GM21423 (cell line): Measurements from ENCODE around the gene FTSJ3.
"Not testable (repeated sequence)": the region's sequence is repeated elsewhere in the genome, so short reads cannot be mapped to it uniquely, and the experiment has no call there.

ENCODE experiments used
- ATAC-seq: cut with Tn5 transposase; IDR thresholded peaks from one replicate; pipeline ENCODE4 v1.9.1; 2021; ENCODE audit warnings: mild to moderate bottlenecking, moderate library complexity; ENCODE audit not compliant: unreplicated experiment

Gene FTSJ3

DNA sequence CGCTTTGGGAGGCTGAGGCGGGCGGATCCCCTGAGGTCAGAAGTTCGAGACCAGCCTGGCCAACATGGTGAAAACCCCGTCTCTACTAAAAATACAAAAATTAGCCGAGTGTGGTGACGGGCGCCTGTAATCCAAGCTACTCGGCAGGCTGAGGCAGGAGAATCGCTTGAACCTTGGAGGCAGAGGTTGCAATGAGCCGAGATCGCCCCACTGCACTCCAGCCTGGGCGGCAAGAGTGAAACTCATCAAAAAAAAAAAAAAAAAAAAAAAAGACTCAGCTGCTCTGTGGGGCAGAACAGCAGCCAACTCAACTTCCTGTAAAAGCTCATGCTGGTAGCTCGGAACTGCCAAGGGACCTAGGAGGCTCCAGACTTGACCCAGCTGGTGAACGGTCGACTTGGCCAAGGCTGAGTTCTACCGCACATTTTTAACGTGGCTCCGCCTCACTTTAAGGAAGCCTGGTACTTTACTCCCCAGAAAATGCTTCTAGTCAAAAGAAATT lies 16.0 kb upstream of the FTSJ3 start:
- not testable (repeated sequence) for ATAC-seq

DNA sequence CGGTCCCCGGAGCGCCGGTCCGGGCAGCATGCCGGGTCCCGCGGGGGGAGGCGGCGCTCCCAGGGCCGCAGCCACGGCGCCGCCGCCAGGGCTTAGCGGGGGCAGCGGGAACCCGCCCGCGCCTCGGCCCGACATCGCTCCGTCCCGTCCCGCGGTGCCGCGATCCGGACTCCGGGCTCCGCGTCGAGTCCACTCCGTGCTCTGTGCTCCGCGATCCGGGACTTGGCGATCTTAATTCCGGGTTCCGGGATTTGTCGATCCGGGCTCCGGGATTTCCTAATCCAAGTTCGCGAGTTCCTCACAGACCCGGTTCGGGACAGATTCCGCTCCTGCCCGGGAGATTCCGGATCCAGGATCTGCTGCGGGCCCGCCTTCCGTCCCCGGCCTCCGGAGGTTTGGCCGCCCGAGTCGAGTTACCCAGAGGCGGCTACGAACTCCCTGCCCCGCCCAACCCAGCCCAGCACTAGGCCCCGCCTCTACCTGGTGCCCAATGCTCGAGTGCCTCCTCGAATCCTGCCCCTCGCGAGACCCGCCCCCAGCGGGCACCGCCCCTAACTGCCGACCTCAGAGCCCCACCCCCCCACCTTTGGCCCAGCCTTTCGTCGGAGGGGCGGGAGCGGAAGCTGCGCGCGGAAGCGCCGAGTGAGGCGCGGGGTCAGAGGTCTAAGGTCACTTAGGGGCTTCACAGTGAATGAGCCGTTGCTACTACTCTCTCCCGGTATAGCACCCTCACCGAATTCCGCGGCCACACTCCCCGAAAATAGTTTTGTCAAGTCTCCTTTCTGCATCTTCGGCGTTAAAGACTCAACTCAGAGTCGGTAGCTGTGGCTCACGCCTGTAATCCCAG lies 15.3 kb upstream of the FTSJ3 start, which contains the start of gene SMARCD2:
Gene SMARCD2, minus strand, starts transcription at position 146 of the 847 bp plus-strand sequence. Its CDS starts 11 bp downstream, at position 135.
- peak; percentile 66 for ATAC-seq

DNA sequence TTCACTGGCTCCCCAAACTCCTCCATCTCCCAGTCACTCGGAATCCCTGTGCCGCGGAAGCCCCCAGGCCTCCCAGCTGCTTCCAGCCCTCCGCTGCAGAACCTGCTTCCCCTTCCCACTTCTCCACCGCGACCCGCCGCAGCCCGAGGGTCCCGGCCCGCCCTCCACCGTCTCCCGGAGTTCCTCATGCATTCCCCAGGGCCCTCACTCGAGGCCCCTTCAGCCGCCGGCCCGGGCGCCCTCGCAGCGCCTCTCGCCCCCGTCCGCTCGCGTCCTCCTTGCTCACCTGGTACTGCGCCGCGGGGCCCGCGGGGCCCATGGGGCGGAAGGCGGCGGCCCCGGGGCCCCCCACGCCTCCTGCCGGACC lies 14.7 kb upstream of the FTSJ3 start:
- ATAC-seq, result no peak

DNA sequence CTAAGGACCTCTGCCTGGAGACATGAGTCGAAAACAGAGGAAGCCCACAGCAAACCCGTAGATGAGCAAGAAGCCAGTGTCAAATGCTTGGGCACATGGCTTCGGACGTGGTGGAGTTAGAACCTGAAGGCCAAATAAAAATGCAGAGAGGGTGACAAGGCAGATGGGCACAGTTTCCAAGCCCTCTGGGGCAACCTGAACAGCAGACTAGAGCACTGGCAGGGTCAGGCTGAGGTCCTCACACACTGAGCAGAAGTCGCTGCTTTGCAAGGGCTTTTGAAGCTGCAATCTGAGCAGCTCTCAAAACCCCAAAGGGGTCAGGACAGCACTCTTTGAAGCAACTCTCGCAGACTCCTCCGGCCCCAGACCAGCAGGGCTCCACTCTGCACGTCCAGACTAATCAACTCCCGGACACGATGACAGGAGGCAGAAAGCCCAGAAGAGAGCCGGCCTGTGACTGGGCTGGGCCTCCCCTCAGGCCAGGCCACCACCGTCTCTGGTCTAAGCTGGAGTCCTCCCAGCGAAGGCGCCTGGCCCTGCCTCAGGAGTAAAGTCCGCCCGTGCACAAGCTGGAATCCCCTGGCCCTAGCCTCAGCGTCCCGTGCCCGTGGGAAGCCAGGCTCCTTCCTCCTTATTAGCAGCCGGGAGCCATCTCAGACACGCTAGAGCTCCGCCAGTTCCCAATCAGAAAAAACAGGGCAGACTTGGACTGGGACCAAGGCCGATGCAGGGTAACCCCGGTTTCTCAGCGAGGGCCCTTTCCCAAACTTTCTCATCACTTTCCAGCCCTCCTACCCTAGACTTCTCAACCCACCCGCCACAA lies 14.1 kb upstream of the FTSJ3 start:
- no peak for ATAC-seq

DNA sequence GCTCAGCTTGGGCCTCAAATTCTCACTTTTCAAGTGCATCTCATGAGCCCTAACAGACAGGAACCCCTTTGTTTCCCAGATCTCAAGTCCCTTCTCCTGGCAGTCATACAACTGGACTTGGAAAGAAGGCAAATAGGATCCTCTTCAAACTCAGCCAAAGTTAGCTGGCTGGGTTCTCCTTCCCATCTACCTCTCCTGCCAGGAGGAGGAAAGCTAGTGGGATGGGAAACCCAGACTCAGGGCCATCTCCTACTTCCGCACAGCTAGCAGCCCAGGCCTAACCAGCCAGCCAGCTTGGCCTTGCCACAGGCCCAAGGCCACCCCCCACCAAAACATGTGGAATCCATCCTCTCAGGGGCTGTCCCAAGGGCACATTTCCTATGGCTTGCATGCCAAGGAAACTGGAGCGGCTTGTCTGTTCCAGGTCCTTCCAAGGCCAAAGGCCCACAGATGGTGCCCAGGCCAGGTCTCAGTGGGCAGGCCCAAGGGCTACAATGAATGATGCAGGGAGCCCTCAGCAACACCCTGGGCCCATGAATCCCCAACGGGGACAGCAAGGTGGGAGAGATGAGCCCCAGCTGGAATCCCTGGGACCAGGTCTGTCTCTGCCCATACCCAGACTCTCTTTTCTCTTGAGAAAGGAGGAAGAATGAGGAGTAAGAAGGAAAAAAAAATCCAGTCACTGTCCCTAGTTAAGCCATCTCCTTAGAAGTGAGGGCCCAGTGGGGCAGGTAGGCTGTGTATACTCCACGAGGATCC lies 13.3 kb upstream of the FTSJ3 start:
- no peak for ATAC-seq

DNA sequence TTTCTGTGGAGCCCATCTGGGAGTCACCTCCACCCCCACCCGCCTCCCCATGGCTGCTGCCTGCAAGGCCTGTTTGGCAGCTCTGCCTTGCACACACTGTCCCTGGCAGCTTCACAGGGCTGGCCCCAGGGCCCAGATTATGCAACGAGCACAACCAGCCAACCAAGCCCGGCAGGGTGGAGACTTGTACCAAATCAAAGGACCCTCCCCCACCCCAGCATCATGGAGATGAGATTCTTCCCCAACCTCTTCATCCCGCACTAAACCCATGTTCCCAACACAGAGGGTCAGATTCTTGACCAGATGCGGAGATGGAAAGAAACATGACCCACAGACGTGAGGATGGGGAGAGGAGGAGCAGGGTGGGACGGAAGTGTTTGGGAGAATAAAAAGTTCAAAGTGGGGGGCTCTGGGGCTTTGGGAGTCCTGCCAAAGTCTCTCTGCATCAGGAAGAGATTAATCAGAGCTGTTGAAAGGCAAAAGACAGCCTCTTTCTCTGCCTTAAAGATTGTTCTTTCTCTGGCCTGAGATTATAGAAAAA lies 11.2 kb upstream of the FTSJ3 start:
- no peak for ATAC-seq

DNA sequence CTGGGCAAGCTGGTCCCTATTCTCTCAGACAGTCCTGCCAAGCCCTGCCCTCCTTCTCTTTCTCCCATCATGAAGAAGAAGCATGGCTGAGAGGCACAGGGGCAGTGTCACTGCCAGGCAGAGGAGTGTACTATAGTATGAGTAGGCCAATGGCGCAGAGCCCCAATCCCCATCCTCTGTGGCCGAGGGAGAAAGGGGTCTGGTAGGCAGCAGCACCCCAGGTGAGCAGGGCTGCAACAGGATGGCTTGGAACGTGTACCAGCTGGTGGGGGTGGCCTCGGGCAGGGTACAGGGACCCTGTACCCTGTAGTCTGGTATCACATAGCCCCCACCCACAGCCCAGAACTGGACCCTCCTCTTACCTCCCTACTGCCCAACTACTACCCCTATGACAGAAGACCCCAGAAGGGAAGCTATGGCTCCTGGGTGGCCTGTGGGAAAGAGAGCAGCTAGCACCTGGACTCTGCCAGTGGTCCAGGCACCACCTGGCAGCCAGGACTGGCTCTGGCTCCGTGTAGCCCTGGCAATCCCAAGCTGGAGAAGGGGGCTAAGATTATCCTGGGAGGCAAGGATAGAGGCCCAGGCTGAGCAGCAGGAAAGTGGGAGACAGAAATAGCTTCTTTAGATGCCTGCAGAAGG lies 10.6 kb upstream of the FTSJ3 start:
- no peak for ATAC-seq

DNA sequence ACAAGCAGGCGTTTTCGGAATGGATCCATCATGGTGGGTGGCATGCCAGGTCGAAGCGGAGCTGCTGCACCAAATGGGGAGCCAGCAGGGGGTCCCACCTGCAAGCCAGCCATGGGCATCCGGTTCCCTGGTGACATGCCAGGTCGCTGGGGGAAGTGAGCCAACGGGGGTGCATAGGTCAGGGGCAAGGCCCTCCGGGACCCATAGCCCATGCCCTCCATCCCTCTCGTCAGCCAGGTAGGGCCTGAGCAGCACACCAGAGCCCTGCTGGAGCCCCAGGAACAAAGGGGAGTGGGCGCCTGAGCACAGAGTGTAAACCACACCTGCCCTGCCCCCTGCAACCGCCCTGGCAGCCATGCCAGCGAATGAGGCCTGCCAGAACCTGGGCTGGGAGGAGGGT lies 10.0 kb upstream of the FTSJ3 start:
- no peak for ATAC-seq

DNA sequence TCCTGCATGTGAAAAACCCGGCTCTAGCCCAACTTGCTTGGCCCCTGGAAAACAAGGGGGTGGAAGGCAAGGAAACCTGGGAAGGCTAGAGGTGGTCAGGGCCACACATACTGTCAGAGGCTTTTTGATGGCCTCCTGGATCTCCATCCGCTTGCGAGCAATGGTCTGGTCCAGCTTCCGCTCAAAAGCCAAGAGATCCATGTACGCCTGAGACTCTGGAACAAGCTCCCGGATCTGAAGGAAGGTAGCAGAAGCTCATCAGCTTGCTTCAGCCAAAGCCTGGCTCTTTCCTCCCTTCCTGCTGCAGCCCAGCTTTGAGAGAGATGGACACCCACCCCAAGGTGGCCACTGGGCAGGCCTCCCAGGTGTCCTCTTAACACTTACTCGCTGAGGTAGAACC lies 9.3 kb upstream of the FTSJ3 start:
- no peak for ATAC-seq

DNA sequence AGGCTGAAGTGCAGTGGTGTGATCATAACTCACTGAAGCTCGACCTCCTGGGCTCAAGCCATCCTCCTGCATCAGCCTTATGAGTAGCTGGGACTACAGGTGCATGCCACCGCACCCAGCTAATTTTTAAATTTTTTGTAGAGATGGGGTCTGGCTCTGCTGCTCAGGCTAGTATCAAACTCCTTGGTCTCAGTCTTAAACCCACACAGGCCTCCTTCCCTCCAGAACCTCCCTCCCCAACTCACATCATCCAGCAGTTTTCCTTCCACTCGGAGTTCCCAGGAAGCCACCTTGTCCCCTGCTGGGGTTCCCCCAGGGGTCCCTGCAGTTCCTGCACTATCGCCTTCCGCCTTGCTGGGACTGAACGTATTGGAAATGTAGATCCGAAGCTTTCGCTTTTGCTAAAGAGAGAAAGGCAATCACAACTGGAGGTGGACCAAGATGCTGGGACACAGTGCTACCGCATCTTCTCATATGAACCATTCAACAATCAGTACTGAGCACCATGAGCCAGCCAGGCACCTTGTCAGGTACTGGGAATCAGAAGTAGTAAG lies 7.8 kb upstream of the FTSJ3 start:
- ATAC-seq, result no peak

DNA sequence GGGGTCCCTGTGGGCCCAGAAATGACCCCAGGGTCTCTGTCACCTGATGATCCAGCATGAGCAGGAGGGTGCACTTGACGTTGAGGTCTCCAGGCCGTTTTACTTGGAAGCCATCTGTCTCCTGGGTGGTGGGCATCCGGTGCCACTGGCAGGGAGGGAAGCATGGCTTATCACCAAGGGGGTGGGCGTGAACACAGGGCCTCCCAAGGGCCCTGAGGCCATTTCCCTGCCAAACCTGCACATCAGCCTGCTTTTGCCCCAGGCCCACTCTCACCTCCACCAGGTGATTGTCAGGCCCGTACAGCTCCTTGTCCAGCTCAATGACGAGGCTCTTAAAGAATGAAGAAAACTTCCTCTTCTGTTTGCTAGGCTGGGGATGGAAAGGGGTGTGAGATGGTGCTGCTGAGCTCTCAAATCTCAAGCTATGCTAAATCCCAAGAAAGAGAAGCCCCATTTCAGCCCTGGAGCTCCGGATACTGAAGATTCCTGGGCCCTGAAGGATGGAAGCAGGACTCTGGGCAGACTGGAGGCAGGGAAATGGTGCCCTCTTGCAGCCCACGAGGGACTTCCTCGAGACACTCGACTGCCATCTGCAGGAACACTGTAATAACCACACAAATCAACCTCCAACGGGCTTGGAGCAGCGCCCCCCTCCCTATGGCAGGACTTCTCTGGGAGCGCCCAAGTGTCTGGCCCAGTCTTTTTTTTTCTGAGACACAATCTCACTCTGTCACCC lies 7.1 kb upstream of the FTSJ3 start:
- ATAC-seq, result no peak

DNA sequence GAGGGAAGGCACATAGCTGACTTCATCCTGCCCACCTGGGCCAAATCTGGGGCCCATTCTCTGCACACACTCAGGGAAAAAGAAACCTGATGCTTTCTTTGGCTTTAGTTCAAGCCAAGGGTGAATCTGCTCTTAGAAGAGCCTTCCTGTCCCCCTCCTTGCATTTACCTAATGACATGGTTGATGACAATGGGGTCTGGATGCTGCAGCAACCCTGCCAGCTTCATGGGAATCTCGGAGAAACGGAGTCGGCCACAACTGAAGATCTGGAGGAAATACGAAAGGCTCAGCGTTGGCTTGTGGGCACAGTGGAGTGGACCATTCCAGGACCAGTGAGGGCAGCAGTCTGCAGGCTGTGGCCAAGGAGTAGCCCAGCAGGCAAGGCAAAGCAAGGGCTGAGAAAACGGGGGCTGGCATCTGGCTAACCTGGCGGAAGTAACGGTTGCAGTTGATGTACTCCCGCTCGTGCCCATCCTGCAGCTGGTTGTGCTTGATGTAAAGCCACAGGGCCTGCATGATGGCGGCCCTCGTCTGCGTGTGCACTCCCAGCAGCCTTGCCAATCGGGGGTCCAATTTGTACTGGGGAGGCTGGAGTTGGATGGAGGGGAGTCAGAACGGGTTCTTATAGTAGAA lies 6.4 kb upstream of the FTSJ3 start:
- no peak for ATAC-seq

DNA sequence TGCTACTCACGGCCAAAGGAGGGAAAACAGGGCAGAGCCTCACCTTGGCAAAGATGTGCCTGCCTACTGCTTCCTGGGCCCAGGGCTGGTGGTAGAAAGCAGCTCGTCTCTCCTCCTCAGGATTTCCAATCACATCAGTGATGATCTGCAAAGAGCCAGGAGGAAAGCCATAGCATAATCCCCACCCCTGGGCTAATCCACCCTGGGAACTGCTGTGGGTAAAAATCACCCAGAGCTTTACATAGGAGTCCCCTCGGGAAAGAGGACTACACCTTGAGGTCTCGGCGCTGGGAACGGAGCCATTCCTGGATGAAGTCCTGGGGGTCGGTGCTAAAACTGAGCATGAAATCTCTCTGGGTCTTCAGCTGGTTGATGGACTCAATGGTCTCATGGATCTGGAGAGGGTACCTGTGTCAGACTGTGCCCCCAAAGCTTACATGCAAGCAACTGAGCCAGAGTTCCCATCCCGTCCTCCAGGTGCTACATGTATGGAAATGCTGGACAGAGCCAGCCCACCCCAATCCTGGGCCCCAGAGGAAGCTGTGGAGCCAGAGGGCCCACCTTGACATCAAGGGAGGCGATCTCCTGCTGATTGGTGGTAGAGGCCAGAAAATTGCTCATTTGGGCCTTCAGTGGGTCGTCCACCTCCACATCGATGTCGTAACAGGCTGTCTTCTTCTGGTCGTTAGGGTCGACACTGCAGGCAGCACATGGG lies 5.7 kb upstream of the FTSJ3 start:
- no peak for ATAC-seq

DNA sequence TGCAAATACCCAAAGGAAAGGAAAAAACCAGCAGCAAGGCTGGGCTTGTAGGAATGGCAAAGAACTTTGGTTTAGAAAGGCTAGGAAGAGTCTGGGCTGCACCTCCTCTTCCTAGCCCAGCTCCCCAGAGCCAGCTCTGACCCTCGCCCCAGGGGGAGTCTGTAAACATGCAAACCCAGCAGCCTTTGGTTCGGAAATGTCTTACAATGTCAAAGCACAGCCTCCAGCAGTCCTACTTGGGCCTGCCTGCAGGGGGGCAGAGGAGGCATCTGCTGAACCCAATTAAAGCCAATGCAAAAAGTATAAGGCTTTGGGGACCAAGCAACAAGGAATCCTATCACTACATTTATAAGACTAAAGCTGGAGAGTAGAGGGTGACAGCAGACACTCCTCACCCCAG lies 5.0 kb upstream of the FTSJ3 start:
- no peak for ATAC-seq

DNA sequence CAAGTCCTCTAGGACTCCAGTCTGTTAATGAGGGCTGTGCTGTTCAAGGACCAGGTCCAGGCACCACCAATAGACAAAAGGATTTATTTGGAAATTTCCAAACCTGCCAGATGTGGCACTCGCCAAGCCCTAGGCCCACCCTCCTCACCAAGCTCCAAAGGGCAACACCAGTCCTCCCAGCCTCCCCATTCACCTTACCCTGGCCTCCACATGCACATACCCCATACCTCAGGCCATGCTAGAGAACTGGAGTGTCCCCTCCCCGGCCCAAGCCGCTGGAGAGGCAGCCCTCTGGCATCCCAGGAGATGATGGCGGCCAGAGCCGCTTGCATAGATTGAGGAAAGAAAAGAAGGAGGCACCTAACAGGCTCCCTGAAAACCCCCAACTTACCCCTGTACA lies 4.6 kb upstream of the FTSJ3 start:
- ATAC-seq, result no peak

DNA sequence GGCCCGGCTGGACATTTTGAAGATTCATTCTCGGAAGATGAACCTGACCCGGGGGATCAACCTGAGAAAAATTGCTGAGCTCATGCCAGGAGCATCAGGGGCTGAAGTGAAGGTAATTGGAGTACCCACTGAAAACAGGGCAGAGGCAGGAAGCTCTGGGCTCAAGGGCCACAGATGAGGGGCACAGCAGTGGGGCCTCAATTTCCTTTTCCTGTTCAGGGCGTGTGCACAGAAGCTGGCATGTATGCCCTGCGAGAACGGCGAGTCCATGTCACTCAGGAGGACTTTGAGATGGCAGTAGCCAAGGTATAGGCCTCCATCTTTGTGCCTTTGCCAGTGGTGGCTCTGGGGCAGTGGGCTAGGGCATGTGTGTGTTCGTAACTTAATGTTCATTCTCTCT lies 4.0 kb upstream of the FTSJ3 start:
- ATAC-seq, result no peak

DNA sequence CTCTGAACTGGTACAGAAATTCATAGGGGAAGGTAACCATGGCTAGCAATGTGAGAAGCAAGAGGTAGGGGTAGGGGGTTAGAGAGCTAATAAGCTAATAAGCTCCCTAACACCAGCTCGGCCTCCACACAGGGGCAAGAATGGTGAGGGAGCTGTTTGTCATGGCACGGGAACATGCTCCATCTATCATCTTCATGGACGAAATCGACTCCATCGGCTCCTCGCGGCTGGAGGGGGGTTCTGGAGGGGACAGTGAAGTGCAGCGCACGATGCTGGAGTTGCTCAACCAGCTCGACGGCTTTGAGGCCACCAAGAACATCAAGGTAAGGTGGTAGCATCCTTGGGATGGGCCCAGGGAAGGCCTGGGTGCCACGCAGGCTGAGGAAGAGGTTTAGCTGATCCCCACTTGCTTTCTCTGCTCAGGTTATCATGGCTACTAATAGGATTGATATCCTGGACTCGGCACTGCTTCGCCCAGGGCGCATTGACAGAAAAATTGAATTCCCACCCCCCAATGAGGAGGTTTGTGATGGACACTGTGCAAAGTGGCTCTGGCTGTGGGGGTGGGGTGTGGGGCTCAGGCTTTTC lies 3.5 kb upstream of the FTSJ3 start:
- no peak for ATAC-seq

DNA sequence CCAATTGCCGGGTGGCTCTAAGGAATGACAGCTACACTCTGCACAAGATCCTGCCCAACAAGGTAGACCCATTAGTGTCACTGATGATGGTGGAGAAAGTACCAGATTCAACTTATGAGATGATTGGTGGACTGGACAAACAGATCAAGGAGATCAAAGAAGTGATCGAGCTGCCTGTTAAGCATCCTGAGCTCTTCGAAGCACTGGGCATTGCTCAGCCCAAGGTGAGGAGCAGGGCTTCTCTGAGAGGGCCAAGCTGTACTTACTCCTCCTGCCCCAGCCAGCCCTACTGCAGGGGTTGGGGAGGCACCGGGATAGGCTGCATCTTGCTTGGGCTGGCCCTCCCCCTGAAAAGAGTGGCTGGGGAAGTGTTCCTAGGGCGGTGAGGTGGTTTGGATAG lies 2.8 kb upstream of the FTSJ3 start:
- no peak for ATAC-seq
